LoVo (cell line): Measurements from ENCODE around the gene ABCD2.
"Not testable (repeated sequence)": the region's sequence is repeated elsewhere in the genome, so short reads cannot be mapped to it uniquely, and the experiment has no call there.

Experiments
- DNase-seq: peaks from one replicate; pipeline ENCODE4 v3.0.0-alpha.2; 2016; ENCODE audit warnings: low spot score

Gene ABCD2

GRCh38 chr12:39538679-39539104 lies 80.9 kb downstream of the ABCD2 start:
- DNase-seq: no peak

DNA sequence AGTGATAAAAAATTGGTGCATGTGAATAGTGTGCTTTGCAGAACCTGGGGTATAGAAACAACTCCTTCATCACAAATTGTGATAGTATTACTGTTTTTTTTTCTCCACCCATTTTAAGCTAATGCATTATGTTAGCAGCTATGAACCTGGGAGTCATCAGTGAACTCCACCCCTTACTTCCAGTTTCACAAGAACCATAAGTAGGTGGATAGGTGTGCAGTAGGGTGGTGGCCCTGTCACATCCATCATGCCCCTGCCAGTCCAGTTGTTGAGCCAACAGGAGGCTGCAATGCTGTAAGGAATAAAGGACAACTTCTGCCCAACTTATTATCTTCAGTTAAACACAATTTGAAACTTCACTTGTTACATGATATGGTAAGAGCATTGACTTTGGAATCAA lies 85.7 kb downstream of the ABCD2 start:
- no peak for DNase-seq

DNA sequence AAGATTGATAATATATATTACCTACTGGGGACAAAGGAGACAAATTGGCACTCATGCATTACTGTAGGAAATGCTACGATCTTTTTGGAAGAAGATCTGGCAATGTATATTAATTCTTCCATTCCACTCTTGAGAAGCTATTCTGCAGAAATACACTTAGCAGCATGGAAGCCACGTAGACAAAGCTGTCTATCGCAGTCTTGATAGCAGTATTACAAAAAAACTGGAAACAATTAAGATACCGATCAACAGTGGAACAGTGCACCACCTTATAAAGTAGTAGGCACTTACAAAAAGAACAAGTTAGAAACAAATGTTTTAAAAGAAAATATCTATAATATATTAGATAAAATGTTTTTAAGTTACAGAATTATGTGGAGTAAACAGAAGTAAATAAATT lies 87.2 kb downstream of the ABCD2 start:
- no peak for DNase-seq

DNA sequence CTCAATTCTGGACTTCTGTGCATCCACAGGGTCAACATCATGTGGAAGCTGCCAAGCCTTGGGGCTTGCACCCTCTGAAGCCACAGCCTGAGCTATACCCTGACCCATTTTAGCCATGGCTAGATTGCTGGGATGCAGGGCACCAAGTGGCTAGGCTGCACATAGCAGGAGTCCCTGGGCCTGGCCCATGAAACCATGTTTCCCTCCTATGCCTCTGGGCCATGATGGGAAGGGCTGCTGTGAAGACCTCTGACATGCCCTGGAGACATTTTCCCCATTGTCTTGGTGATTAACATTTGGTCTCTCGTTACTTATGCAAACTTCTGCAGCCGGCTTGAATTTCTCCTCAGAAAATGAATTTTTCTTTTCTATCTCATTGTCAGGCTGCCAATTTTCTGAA lies 92.6 kb downstream of the ABCD2 start:
- no peak for DNase-seq

DNA sequence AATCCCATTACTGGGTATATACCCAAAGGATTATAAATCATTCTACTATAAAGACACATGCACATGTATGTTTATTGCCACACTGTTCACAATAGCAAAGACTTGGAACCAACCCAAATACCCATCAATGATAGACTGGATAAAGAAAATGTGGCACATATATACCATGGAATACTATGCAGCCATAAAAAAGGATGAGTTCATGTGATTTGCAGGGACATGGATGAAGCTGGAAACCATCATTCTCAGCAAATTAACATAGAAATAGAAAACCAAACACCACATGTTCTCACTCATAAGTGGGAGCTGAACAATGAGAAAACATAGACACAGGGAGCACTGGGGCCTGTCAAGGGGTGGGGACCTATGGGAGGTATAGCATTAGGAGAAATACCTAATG lies 97.4 kb downstream of the ABCD2 start:
- not testable (repeated sequence) for DNase-seq

DNA sequence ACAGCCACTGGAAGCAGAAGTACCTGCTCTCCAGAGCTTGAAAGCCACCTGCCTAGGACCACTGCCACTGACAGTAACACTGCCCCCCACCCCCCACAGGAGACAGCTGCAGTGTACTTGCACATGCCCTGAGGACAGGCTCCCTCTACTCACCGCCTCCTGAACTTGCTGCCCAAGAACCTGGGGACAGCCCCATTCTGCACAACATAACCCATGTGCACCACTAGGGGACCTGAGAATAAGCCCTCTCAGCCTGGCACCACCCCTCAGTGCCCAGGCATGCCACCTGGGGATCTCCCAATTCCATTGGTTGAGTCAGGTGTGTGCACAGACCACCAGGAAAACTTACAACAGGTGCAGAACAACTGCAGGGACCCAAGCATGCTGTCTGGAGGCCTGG lies 109.6 kb downstream of the ABCD2 start:
- no peak for DNase-seq

GRCh38 chr12:39505554-39505953 lies 114.0 kb downstream of the ABCD2 start:
- DNase-seq: no peak

DNA sequence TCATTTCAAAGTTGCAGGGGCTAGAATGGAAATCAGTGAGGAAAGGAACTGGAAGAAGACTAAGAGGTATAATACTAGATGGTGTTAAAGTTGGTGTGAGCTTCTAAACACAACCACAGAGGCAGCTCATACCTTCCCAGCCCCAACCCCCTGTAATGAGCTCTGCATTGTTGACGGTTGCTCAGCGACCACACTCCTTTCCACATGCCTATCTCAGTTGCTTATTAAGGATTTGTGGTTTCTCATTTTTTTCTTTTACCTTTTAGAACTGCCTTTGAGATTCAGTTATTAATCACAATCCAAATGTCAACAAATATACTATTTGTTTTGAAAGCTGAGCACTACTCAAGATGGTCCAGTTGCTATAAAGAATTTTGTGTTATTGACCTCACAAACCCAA lies 114.6 kb downstream of the ABCD2 start:
- no peak for DNase-seq

- DNase-seq: peak; percentile 19
These were observed 116.2 kb downstream of the ABCD2 start for GRCh38 chr12:39503439-39503838.

DNA sequence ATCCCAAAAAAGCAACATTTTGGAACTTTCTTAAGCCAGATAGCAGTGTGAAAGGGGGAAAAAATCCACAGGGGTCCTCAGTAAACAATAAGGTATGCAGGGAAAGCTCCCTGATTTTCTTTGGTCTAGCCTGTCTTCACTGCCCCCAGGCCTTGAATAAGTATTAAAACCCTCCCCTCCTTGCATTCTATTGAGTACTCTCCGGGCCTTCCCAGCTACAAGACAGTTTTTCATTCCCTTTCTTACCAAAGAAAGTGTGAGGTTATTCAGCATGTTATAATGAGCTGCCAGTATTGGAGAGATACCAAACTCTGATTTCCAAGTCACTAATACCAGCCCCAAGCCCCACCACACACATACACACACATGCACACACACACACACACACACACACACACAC lies 116.9 kb downstream of the ABCD2 start:
- DNase-seq: no peak
